ENCODE measurements around the gene PGAP2. TPM values are rescaled to one million over a fixed set of nuclear protein-coding genes. Genes with fewer than 3 reads are reported as not detected.

The PGAP2 gene
- total and polyA plus RNA-seq, 2 of the 4 experiments (the other 2 are of a cell fraction): 10.6 to 31.3 TPM

GRCh38 chr11:3859373-3859881, 51.1 kb downstream of the PGAP2 start:
- H2BK15ac ChIP-seq (ENCODE audit: low read depth, low read length): no peak overlapping the region
- H2BK120ac ChIP-seq (ENCODE audit: low read depth, low read length): no peak overlapping the region
- no peak overlapping the region for H3K56ac ChIP-seq (ENCODE audit: extremely low read depth, insufficient read depth, low read length)
- no peaks in the 10 kb centered on the region for H4K20me1 ChIP-seq (ENCODE audit: insufficient read depth, low read length)
- peak overlapping the region; percentile 15; the same call in 1 of the 2 replicates for H3K23ac ChIP-seq (ENCODE audit: low read depth, low read length)
- H4K5ac ChIP-seq (ENCODE audit: low read depth, low read length): no peak overlapping the region
- WGBS, 2 experiments (ENCODE audit: extremely low coverage in 2 of 2, insufficient read length in 1 of 2): no CpG with 5 or more reads among the region's 4 CpGs
- no peak overlapping the region for H3K9ac ChIP-seq (ENCODE audit: low read depth, low read length)
- no peak for DNase-seq
- peak overlapping the region; percentile 25 for H2AFZ ChIP-seq (replicated peaks; ENCODE audit: low read length, poor library complexity)
- H3K79me1 ChIP-seq (ENCODE audit: low read depth in 1 of 2, low read length in 2 of 2): peaks cover 38 to 61% of the 10 kb centered on the region in 2 experiments
- BruUV-seq (replicated peaks): no TSS peak
- H3K27ac ChIP-seq (ENCODE audit: insufficient read depth, low read length): no peak overlapping the region
- no peak overlapping the region for H2AK9ac ChIP-seq (replicated peaks; ENCODE audit: low read depth, low read length, poor library complexity)
- ChIA-PET POLR2A (ENCODE audit: unreplicated experiment) (interaction anchor here (0.6 kb wide), 1 partner anchor 9 kb away, joined by 8 read pairs; no protein-coding TSS in a partner anchor), CTCF (interaction anchor here (1.1 kb wide), 1 partner anchor 10 kb away, joined by 5 read pairs; no protein-coding TSS in a partner anchor)
- no peaks in the 10 kb centered on the region for H3K36me3 ChIP-seq (ENCODE audit: control insufficient read depth, insufficient read depth, low read length)
- H4K8ac ChIP-seq (ENCODE audit: low read depth in 2 of 2, low read length in 2 of 2): no peak overlapping the region
- dilution Hi-C loops (cut with HindIII; ENCODE audit: low sequenced_read_pairs, unreplicated experiment) (no loop called here), intact Hi-C loops (cut with micrococcal nuclease) (loop anchor here (5.0 to 10.0 kb wide), 2 partner anchors 83 to 405 kb away; no protein-coding TSS in a partner anchor), in situ Hi-C loops (cut with MboI; ENCODE audit: low sequenced_read_pairs) (no loop called here)
- no peak overlapping the region for H3K18ac ChIP-seq (ENCODE audit: low read depth, low read length)
- H3K27me3 ChIP-seq (ENCODE audit: control insufficient read depth, insufficient read depth, low read length): no peaks in the 10 kb centered on the region
- H2BK20ac ChIP-seq (ENCODE audit: low read depth, low read length): no peak overlapping the region
- no peak for TF ChIP-seq POLR2A (IDR thresholded peaks at IDR 0.05; ENCODE audit: low read depth, low read length)
- TF ChIP-seq, protein P1, sequence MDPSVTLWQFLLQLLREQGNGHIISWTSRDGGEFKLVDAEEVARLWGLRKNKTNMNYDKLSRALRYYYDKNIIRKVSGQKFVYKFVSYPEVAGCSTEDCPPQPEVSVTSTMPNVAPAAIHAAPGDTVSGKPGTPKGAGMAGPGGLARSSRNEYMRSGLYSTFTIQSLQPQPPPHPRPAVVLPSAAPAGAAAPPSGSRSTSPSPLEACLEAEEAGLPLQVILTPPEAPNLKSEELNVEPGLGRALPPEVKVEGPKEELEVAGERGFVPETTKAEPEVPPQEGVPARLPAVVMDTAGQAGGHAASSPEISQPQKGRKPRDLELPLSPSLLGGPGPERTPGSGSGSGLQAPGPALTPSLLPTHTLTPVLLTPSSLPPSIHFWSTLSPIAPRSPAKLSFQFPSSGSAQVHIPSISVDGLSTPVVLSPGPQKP (IDR thresholded peaks at IDR 0.05; ENCODE audit: borderline replicate concordance, low read depth, low read length): no peak
- TF ChIP-seq BHLHE40 (IDR thresholded peaks at IDR 0.05; ENCODE audit: low read depth, low read length): no peak
- TF ChIP-seq, protein P2, sequence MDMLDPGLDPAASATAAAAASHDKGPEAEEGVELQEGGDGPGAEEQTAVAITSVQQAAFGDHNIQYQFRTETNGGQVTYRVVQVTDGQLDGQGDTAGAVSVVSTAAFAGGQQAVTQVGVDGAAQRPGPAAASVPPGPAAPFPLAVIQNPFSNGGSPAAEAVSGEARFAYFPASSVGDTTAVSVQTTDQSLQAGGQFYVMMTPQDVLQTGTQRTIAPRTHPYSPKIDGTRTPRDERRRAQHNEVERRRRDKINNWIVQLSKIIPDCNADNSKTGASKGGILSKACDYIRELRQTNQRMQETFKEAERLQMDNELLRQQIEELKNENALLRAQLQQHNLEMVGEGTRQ (IDR thresholded peaks at IDR 0.05; ENCODE audit: low read depth, low read length): no peak
- TF ChIP-seq CTCF (conservative IDR thresholded peaks at IDR 0.05; ENCODE audit: low read depth, low read length): no peak
- no peak for TF ChIP-seq MXI1 (IDR thresholded peaks at IDR 0.05; ENCODE audit: borderline replicate concordance, low read depth, low read length)
- H3K4me2 ChIP-seq (ENCODE audit: low read depth, low read length): peak overlapping the region; percentile 22; the same call in 1 of the 2 replicates
- no peak overlapping the region for H4K91ac ChIP-seq (ENCODE audit: insufficient read depth, low read depth, low read length)
- no peak overlapping the region; the same call in 1 of the 2 replicates for H3K14ac ChIP-seq (replicated peaks; ENCODE audit: low read depth, low read length)
- no peak overlapping the region for H2BK5ac ChIP-seq (ENCODE audit: low read depth, low read length, poor library complexity, severe bottlenecking)
- H3K4me1 ChIP-seq (ENCODE audit: control insufficient read depth, insufficient read depth, low read length): peaks cover 17% of the 10 kb centered on the region
- H3K4me3 ChIP-seq (ENCODE audit: insufficient read depth, low read depth, low read length): no peak overlapping the region
- no peaks in the 10 kb centered on the region for H3K9me3 ChIP-seq (ENCODE audit: control insufficient read depth, insufficient read depth, low read length)
- peaks cover 16% of the 10 kb centered on the region for H3K9me1 ChIP-seq (ENCODE audit: insufficient read depth, low read length)
- no peak for ATAC-seq (ENCODE audit: low read depth)
- no peak overlapping the region; the same call in 1 of the 2 replicates for H2AK5ac ChIP-seq (ENCODE audit: low read depth, low read length)
- H3K4ac ChIP-seq (ENCODE audit: low read depth, low read length): no peak overlapping the region
